ENCODE data around the gene PLXNB2.
A peak's percentile ranks its signal among the peaks of the same experiment; 100 is the strongest.

The PLXNB2 gene

DNA sequence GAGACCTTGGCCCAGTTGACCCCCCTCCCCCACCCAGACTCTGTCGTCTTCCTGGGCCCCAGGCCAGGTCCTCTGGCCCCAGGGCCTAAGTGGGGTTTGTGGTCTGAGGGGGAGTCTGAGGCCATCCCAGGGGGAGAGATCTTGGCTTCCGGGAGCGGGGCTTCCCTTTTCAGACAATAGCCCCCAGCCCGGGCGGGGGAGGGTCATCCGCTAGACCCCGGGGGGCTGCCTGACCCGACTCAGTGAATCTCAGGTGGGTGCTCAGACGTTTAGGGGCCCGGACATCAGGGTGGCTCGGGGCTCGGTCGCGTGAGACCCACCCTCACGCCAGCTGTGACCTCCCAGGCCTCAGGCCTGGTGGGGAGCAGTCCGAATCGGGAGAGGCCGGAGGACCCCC is 37.9 kb downstream of the PLXNB2 start:
- no peak for DNase-seq (ENCODE audit: low read depth in 1 of 2, low spot score in 1 of 2)

DNA sequence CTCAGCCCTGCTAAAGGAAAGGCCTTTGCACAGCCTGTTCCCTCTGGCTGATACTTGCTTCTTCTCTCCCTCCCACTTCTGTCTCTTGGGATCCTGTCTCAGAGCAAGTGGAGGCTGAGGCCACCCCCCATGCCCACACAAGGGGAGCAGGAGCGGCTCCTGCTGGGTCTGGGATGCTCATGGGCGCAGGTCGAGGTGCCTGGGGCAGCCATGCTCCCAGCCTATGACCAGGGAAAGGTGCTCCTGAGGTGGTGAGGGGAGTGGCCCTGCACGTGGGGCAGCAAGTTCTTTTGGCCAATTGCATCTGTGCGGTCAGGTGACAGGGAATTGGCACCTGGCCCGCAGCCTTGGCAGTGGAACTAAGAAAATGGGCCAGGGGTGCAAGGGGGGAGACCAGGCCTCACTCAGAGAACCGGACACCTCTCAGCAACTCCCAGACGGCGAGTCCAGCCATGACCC is 38.8 kb downstream of the PLXNB2 start:
- DNase-seq (ENCODE audit: low read depth in 1 of 2, low spot score in 1 of 2), result no peak

DNA sequence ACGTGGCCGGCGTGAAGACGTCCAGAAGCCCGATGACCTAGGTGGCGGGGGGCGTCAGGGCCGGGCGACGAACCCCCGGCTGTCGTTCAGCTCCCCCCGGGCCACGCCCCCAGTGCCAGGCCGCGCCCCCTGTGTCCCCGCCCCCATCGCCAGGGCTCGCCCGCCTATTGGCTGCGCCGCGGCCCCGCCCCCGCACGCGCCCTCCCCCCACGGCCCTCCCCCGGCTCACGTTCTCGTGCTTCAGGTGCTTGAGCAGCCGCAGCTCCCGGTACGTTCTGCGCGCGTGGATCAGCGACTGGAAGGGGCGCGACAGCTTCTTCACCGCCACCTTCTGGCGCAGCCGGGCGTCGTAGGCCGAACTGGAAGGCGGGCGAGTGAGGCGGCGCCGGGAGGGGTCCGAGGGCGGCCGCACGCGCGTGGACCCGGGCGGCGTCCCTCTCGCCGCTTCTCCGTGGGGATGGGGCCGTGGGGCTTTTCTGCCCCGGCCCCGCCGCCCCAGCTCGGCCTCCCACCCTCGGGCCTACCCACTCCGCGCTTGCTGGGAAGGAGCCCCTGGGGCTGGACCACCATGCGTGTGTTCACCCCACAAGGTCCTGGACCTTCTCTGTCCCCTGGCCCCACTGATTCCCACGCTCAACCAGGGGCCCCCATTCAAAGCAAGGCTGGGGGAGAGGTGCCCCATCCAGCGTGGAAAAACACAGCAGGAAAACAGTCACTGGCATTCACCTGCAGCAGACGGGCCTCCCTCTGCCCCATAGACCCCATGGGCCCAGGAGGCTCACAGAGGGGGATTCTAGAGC is 39.7 kb downstream of the PLXNB2 start:
- DNase-seq (ENCODE audit: low read depth in 1 of 2, low spot score in 1 of 2), result peak in 1 of 2 donors; percentile 46

DNA sequence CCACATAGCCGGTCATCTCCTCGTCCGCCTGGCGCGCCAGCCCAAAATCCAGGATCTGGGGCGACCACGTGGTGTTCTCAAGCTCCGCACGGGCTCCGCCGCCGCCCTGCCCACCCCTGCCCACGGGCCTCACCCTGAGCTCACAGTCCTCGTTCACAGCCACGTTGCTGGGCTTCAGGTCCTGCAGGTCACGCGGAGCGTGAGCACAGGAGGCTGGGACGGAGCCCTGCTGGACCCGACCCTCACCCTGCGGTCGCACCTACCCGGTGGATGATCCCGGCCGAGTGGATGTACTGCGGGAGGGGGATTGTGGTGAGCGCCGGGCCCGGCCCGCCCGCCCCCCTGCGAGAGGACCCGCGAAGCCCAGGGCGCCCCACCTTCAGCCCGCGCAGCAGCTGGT is 40.5 kb downstream of the PLXNB2 start:
- no peak for DNase-seq (ENCODE audit: low read depth in 1 of 2, low spot score in 1 of 2)

DNA sequence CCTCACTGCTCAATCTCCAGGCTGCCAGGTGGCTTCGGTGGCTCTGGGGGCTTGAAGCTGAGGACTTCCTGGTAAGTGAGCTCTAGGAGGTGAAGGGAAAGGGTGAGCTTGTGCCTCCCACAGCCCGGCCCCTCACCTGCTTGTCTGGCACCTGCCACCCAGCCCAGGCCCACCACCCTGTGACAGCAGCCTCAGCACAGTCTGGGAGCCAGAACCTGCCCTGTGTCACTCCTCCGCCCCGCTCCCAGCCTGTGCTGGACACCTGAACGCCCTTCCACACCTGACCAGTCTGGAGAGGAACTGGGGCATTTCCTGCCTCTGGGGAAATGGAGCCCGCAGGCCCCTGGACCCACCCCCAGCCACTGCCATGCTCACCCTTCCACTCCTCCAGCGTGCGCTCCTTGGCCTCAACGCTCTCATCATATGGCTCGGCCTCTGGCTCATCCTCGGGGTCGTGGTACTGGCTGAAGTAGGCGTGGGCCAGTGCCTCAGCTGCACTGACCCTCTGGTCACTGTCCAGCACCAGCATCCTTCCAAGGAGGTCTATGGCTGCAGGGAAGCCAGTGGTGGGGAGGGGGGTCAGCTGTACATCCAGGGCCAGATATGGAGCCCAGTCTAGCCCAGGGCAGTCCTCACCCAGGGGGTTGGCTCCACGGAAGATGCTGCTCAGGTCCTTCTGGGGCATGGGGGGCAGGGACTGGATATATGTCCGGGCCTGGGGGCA is 42.3 kb downstream of the PLXNB2 start:
- DNase-seq (ENCODE audit: low read depth in 1 of 2, low spot score in 1 of 2), result no peak

DNA sequence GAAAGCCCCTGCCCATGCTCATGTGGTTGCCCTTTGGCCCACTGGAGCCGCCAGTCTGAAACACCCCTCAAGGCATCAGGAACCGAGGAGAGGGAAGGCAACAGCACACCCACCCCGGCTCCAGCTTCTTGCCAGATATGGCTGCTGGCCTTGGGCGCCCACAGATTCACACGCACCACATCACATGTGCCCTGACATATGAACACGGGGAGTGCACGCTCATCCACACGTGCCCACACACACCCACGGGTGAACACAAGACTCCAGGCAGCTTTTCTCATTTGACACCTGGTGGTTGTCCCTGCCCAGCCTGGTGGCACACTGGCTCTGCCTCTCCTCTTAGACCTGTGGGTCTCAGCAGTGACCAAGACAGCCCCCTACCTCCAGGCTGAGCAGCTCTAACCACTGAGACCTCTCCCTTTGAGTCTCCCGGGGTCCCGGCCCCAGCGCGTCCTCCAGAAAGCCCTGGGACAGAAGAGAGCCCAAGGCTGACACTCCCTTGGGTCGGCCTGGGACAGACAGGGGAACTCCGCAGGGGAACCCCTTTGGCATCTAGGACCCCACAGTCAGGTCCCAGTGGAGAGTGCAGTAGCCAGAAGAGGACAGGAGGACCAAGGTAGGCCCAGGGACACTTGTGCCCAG is 43.2 kb downstream of the PLXNB2 start:
- DNase-seq (ENCODE audit: low read depth in 1 of 2, low spot score in 1 of 2), result no peak

DNA sequence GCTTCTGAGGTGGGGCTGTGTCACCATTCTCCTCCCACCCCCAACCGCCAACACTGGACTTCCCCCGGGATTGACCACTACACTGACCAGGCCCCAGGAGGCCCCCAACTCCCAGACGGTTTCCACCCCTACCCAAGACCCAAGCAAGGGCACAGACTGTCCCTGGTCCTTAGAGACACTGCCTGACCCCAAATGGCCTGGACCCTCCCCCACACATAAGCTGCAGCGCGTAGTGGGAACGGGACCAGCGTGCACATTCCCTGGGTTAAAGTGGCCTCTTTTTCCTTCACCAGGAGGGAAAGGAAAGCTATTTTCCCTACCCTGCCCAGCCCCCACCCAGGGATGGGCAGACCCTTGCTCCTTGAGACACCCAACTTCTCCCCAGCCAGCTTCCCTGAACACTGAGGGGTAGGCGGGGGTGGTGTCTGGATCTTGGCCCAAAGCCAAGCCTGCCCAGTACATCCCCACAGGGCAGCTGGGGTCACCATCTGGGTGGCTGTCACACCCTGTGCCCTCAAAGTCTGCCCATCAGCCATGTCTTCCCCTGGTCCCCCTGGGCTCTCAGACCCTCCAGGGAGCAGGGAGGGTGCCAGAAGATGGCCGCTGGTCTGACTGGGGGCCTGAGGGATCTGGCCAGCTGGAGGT is 44.4 kb downstream of the PLXNB2 start:
- DNase-seq (ENCODE audit: low read depth in 1 of 2, low spot score in 1 of 2), result no peak

DNA sequence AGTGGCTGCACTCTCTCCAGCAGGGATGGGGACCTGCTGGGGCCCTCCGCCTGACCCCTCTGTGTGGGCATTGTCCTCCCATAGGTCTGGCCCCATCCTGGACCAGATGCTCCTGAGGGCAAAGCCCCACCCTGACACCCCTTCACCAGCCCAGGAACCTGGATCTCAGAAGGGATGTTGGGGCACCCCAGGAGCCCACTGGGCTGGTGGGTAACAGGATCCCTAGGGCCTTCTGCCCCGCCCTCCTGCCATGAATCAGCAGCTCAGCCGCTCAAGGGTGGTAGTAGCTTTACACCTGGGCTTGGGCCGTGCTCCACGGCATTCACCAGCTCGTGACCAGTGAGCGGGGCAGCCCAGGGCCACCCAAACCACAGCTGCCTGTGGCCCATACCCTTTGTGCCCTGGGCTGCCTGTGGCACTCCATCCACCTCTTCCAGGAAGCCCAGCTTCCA is 45.0 kb downstream of the PLXNB2 start:
- DNase-seq (ENCODE audit: low read depth in 1 of 2, low spot score in 1 of 2), result no peak

DNA sequence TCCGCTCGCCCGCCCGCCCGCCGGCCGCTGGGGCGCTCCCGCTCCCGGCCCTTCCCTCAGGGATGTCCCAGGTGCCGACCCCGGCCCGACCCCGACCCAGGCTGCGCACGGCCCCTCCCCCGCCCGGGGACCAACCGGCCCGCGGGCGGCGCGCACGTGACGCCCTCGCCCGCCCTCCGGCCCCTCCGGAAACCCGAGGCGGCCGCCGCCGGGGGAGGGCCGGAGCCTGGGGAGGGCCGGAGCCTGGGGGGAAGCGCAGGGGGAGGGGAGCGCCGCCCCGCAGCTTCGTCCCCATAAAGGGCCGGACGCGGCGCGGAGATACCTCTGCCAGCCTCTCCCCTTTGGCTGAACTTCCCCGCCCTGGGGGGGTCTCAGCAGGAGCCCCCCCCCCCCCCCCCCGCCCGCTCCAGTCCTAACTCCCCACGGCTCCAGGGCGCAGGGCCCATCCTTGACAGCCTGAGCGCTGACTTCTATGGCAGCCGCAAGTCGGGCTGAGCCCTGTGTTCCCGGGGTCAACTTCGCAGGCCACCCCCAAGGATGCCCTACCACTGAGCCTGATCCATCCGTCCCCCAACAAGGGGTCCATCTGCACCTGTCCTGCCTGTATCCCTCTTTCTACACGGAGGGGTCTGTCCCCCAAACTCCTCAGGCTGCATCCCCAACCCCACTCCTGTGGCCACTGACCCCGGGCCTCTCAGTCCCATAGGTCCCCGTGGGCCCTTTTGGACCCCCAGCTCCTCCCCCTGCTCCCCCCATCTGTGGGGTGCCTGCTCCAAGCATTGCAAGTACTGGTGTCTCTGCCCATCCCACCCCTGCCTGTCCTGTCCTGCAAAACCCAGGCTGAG is 45.6 kb downstream of the PLXNB2 start, which contains the start of gene MAPK12:
Gene MAPK12 (minus strand): TSS at position 69 of the 845 bp plus-strand sequence. CDS start 174 bp downstream, outside the sequence.
- DNase-seq (ENCODE audit: low read depth in 1 of 2, low spot score in 1 of 2), result no peak

DNA sequence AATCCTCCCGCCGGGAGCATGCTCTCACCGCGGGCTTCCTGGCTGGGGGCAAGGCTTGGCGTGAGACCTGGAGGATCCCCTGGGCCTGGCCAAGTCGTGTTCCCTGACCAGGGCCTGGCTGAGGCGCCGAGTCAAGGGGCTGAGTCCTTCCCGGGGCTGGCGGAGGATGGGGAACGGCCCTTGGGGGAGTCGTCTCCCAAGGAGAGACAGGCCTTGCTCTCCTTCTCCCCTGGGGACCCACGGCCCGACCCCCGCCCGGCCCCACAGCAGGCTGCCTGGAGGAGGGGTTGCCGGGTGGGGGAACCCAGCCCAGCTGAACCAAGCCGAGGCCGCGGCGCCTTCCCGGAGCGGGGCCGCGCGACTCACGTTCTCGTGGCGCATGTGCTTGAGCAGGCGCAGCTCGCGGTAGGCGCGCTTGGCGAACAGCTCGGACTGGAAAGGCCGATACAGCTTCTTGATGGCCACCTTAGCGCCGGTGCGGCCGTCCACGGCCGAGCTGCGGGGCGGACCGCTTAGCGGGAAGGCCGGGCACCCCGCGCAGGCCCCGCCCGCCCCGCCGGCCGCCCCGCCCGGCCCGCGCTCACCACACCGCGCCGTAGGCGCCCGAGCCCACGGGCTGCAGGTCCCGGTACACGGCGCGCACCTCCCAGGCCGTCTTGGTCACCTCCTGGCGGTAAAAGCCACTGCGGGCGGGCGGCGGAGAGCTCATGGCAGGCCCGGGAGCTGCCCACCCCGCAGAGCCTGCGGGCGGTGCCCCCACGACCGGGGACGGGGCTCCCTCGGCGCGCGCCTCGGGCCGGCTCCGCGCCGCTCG is 46.4 kb downstream of the PLXNB2 start:
- DNase-seq (ENCODE audit: low read depth in 1 of 2, low spot score in 1 of 2), result no peak

DNA sequence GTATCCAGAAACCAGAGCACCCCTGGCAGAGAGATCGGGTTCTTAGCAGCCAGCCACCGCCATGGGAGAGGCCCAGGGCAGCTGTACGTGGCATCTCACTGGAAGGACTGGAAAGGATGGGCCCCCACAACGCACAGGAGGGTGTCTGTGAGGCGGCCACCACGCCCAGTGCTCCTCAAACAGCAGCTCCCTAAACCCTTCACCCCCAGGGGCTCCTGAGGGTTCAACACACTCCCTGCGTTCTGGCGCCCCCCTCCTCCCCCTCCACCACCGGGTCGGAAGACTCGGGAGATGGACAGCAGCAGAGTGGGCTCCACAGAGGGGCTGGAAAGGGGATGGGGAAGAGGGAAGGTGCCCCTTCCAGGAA is 47.0 kb downstream of the PLXNB2 start:
- no peak for DNase-seq (ENCODE audit: low read depth in 1 of 2, low spot score in 1 of 2)

DNA sequence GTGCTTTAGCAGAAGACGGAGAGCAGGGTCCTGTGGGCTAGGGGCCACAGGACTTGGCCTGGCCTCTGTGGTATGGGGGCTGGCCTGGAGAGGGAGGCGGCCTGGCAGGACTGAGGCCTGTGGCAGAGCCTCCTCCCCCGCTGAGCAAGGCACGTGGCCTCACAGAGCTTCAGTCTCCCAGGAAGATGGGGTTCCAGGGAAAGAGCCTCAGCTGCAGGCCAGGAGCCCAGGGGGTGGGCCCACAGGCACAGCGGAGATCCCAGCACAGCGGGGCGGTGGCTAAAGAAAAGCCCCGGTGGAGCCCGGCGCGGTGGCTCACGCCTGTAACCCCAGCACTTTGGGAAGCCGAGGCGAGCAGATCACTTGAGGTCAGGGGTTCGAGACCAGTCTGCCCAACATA is 48.1 kb downstream of the PLXNB2 start:
- no peak for DNase-seq (ENCODE audit: low read depth in 1 of 2, low spot score in 1 of 2)

DNA sequence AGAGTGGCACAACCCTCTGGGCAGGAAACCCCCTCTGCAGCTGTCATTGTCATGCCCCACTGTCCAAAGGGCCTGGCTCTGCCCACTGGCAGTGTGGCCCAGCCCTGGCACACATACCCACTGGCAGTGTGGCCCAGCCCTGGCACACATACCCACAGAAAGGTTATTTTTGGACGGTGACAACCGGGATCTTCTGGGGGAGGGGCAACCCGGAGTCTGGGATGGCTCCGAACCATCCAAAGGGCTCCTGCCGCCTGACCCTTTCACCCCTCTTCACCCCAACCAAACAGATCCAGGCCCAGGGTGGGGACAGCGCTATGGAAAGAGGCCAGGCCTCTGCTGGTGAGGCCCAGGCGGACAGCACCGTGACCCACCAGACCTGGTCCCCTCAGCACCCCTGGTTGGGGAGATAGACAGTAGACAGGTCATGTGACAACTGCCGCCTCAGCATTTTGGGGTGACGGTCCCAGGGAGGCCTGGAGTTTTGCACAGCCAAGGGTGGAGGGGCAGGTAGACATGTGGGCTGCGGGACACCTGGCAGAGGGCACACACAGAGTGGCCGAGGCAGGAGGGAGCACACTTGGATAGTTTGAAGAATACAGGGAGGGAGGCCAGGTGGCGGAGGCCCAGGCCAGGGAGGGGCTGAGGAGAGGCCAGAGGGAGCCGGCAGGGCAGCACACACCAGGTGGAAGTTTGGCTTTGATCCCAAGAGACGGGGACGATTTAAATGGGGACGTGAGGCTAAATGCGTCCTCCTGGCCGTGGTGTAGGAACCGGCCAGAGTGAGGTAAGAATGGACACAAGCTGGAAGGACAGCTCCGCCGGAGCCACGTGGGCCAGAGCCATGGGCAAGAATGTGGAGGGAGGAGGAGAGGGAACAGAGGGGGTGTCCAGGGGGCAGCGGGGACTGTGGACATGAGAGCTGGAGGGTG is 48.8 kb downstream of the PLXNB2 start:
- no peak for DNase-seq (ENCODE audit: low read depth in 1 of 2, low spot score in 1 of 2)

DNA sequence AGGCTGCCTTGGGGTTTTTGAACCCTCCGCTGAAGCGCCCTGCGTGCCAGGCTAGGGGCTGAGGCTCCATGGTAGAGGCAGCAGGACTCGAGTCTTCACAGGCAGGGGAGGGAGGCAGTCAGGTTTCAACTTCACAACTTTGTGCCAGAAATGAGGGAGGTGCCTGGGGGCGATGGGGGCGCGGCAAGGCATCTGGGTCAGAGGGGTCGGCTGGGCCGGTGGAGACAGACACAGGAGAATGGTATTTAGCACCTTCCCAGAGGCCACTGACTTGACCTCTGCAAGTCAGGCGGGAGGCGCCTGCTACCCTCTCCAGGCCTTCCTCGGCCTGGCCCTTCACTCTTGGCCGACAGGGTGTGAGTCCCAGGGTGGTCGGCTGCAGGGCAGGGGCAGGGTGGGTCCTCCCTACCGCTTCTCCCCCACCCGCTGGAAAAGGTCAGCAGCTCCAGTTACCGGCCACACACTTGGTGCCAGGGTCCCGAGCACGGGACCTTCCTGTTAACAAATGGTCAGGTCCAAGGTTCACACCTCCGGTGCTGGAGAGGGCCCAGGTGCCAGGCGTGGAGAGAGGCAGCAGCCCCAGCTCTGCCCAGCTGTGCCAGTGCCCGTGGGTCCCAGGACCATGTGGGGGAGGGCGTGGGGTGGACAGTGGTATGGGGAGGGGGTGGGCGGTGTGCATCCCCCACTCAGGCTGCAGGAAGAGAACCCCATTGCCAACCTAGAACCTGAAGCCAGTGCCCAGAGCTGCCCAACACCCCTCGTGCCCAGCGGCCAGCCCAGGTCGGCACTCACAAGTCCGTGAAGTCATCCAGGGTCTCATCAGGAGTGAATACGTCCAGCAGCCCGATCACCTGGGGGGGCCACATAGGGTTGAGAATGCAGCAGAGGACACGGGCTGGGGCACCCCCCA is 49.7 kb downstream of the PLXNB2 start:
- DNase-seq (ENCODE audit: low read depth in 1 of 2, low spot score in 1 of 2), result no peak

DNA sequence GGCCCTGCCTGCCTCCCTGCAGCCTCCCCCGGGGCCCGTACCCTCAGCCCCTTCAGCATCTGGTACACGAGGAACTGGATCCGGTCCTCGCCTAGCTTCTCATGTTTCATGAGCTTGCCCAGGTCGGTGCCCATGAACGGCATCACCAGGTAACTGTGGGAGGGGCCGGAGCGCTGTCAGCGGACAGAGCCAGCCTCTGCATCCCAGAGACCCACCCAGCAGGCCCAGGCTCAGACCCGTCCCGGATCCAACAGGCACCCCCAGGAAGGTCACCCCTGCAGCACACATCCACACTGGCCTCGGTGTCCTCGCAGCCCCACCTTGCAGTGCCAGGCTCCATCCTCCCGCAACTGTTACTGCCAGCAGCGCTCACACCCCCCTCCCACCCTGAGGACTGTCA is 50.4 kb downstream of the PLXNB2 start:
- DNase-seq (ENCODE audit: low read depth in 1 of 2, low spot score in 1 of 2), result no peak

DNA sequence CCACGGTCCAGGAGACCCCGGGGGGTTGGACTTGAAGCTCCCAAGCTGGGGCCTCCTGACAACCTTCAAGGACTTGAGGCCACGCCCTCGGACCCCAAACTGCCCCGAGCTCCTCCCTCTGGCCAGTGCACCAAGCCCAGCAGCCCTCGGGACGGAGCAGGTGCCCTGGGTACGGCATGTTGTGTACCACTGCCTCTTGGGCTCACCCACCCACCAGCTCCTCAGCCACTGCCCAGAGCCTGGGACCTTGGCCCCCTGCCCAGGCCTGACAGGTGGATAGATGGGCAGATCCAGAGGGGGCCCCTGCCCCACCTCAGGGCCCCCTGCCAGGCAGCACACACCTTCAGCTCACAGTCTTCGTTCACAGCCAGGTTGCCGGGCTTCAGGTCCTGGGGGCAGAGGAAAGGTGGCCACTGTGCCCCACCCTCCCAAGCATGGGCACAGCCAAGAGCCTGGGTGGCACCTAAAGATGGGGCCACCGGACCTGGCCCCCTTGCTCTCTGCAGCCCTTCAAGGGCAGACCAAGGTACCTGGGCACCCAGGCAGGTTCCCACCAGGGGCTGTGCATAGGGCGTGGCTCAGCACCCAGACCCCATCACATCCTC is 51.1 kb downstream of the PLXNB2 start:
- no peak for DNase-seq (ENCODE audit: low read depth in 1 of 2, low spot score in 1 of 2)

DNA sequence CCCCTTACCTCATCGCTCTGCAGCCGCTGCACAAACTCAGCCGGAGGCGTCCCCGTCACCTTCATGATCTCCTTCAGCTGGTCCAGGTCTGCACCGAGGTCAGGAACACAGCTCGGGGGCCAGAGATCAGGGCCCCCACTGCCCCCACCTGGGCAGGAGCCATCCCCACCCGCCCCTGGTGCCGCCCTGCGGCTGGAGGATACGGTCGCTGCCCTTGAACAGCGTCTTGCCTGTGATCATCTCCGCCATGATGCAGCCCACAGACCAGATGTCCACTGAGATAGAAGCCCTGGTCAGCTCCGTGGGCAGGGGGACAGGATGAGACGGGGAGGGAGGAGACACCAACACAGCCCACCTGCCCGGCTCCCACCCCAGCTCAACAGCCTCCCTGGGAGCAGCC is 51.8 kb downstream of the PLXNB2 start:
- no peak for DNase-seq (ENCODE audit: low read depth in 1 of 2, low spot score in 1 of 2)
